ENCODE data around the gene TFPI. TPM values are rescaled to one million over a fixed set of nuclear protein-coding genes. Genes with fewer than 3 reads are reported as not detected.
A peak's percentile ranks its signal among the peaks of the same experiment; 100 is the strongest.

TFPI gene
- total RNA-seq, 1 experiment from 2014 or later, result 29.1 TPM

DNA sequence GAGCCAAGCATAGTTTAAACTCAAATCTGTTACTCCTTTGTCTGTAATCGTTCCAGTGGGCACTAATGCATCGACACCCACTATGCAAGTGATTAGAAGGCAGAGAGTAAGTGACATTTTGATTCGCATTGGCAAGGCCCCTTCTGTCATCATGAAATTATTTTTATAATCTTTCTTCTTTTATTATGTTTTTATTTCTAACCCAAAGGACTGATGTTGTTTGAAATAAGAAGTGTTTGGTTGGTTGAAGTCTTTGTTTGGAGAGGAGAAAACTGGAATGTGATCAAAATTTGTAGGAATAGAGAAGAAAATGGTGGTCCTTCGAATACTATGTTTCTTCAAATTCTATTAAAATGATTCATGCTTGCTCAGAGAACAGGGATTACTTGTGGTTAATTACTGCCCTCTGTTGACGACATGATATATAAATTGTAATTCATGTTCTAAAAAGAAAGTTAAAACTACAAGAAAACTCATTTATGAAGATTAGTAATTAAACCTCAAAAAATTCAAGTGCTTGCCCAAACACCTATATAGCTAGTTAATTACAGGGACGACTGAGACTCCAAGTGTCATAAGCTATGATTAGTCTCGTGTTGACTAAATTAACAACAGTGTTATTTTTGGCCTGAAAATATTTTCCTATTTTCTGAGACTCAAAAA is 26.4 kb upstream of the TFPI start:
- no peak for TF ChIP-seq SRF (IDR thresholded peaks at IDR 0.05; ENCODE audit: low read depth)
- peak; percentile 28; the same call in 1 of the 2 replicates for TF ChIP-seq JUND (IDR thresholded peaks at IDR 0.05)
- TF ChIP-seq RAD21 (IDR thresholded peaks at IDR 0.05; ENCODE audit: low read depth), result peak; percentile 91
- TF ChIP-seq POLR2AphosphoS5 (IDR thresholded peaks at IDR 0.05; ENCODE audit: low read depth, low read length), result no peak
- TF ChIP-seq CBX3 (IDR thresholded peaks at IDR 0.05; ENCODE audit: low read depth), result peak; percentile 68; the same call in 1 of the 2 replicates
- TF ChIP-seq TCF7L2 (IDR thresholded peaks at IDR 0.05; ENCODE audit: borderline replicate concordance, extremely low read depth, insufficient read depth, insufficient read length), result no peak
- TF ChIP-seq, protein P1, sequence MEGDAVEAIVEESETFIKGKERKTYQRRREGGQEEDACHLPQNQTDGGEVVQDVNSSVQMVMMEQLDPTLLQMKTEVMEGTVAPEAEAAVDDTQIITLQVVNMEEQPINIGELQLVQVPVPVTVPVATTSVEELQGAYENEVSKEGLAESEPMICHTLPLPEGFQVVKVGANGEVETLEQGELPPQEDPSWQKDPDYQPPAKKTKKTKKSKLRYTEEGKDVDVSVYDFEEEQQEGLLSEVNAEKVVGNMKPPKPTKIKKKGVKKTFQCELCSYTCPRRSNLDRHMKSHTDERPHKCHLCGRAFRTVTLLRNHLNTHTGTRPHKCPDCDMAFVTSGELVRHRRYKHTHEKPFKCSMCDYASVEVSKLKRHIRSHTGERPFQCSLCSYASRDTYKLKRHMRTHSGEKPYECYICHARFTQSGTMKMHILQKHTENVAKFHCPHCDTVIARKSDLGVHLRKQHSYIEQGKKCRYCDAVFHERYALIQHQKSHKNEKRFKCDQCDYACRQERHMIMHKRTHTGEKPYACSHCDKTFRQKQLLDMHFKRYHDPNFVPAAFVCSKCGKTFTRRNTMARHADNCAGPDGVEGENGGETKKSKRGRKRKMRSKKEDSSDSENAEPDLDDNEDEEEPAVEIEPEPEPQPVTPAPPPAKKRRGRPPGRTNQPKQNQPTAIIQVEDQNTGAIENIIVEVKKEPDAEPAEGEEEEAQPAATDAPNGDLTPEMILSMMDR (IDR thresholded peaks at IDR 0.05 in 2 of 3, conservative IDR thresholded peaks at IDR 0.05 in 1 of 3; ENCODE audit: borderline replicate concordance in 1 of 3, insufficient read depth in 1 of 3, low read depth in 2 of 3, low read length in 2 of 3), result peak in 2 of 3 experiments; percentile 57 to 88; a peak in 4 of 6 replicates
- no peak for TF ChIP-seq EGR1 (IDR thresholded peaks at IDR 0.05; ENCODE audit: low read depth)
- TF ChIP-seq, protein P2, sequence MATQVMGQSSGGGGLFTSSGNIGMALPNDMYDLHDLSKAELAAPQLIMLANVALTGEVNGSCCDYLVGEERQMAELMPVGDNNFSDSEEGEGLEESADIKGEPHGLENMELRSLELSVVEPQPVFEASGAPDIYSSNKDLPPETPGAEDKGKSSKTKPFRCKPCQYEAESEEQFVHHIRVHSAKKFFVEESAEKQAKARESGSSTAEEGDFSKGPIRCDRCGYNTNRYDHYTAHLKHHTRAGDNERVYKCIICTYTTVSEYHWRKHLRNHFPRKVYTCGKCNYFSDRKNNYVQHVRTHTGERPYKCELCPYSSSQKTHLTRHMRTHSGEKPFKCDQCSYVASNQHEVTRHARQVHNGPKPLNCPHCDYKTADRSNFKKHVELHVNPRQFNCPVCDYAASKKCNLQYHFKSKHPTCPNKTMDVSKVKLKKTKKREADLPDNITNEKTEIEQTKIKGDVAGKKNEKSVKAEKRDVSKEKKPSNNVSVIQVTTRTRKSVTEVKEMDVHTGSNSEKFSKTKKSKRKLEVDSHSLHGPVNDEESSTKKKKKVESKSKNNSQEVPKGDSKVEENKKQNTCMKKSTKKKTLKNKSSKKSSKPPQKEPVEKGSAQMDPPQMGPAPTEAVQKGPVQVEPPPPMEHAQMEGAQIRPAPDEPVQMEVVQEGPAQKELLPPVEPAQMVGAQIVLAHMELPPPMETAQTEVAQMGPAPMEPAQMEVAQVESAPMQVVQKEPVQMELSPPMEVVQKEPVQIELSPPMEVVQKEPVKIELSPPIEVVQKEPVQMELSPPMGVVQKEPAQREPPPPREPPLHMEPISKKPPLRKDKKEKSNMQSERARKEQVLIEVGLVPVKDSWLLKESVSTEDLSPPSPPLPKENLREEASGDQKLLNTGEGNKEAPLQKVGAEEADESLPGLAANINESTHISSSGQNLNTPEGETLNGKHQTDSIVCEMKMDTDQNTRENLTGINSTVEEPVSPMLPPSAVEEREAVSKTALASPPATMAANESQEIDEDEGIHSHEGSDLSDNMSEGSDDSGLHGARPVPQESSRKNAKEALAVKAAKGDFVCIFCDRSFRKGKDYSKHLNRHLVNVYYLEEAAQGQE (IDR thresholded peaks at IDR 0.05; ENCODE audit: low read depth), result no peak
- TF ChIP-seq SP1 (IDR thresholded peaks at IDR 0.05; ENCODE audit: low read depth), result peak; percentile 8; the same call in 1 of the 2 replicates
- TF ChIP-seq FOSL1 (IDR thresholded peaks at IDR 0.05; ENCODE audit: low read depth), result peak; percentile 47
- TF ChIP-seq YY1 (IDR thresholded peaks at IDR 0.05; ENCODE audit: extremely low read depth, insufficient replicate concordance, low read depth, low read length), result no peak
- TF ChIP-seq ZFX (IDR thresholded peaks at IDR 0.05), result no peak
- H3K9me2 ChIP-seq (ENCODE audit: insufficient read depth), result no peaks in the 10 kb centered on the region
- H3K4me3 ChIP-seq (replicated peaks in 1 of 2; ENCODE audit: low read depth in 1 of 2, low read length in 2 of 2), result peak overlapping the region in 1 of 2 experiments; percentile 16; a peak in 1 of 4 replicates
- H3K4me1 ChIP-seq (ENCODE audit: control insufficient read depth in 1 of 2, insufficient read depth in 2 of 2, low read length in 2 of 2), result peaks cover 0 to 11% of the 10 kb centered on the region in 2 experiments; a peak in 2 of 4 replicates
- H3K79me2 ChIP-seq (ENCODE audit: insufficient read depth, low read length), result no peaks in the 10 kb centered on the region
- BruUV-seq (replicated peaks), result no TSS peak
- ChIA-PET RAD21 (ENCODE audit: low non-redundant PET in 1 of 2, low total read pairs in 2 of 2, uncharacterized antibody in 2 of 2, unreplicated experiment in 2 of 2) (interaction anchor here (0.6 to 3.9 kb wide), 4 partner anchors 79 to 718 kb away, joined by 3 to 42 read pairs (median 12); no protein-coding TSS in a partner anchor), POLR2A (interaction anchor here (1.0 to 2.8 kb wide), 3 partner anchors 78 to 132 kb away, joined by 4 to 23 read pairs (median 4); partner anchors contain the start of gene CALCRL), CTCF (interaction anchor here (1.0 to 10.8 kb wide), 26 partner anchors 10 to 1401 kb away, joined by 3 to 412 read pairs (median 6); partner anchors contain the start of gene CALCRL)
- peak; percentile 33 for ATAC-seq
- no peak overlapping the region; the same call in 1 of the 2 replicates for H3K9ac ChIP-seq (ENCODE audit: low read length)
- H3K9me3 ChIP-seq (ENCODE audit: control insufficient read depth in 1 of 2, insufficient read depth in 1 of 2, low read depth in 1 of 2, low read length in 2 of 2), result no peaks in the 10 kb centered on the region
- no peaks in the 10 kb centered on the region for H3K36me3 ChIP-seq (ENCODE audit: control insufficient read depth in 1 of 2, insufficient read depth in 2 of 2, low read length in 2 of 2)
- no peaks in the 10 kb centered on the region for H4K20me1 ChIP-seq (ENCODE audit: insufficient read depth)
- H2AFZ ChIP-seq (ENCODE audit: low read depth, low read length, poor library complexity, severe bottlenecking), result peak overlapping the region; percentile 98
- H3K4me2 ChIP-seq (ENCODE audit: low read length), result peak overlapping the region; percentile 62
- intact Hi-C loops (cut with micrococcal nuclease), result loop anchor here (1.0 to 10.0 kb wide), 6 partner anchors 80 to 1832 kb away; no protein-coding TSS in a partner anchor
- no peaks in the 10 kb centered on the region for H3K27me3 ChIP-seq (ENCODE audit: insufficient read depth, low read length)
- H3K27ac ChIP-seq (ENCODE audit: low read depth, low read length), result no peak overlapping the region
- DNase-seq (ENCODE audit: low read depth, low spot score), result peak; percentile 69

Measured in HCT116 (cell line).